Liver (tissue), 9 donors: Measurements from ENCODE around the gene MSI1. TPM values are rescaled to one million over a fixed set of nuclear protein-coding genes. Genes with fewer than 3 reads are reported as not detected.

Source experiments
- DNase-seq: peaks from one replicate; pipeline ENCODE4 v3.0.0-alpha.2; 2017; ENCODE audit warnings: low spot score
- H3K27ac ChIP-seq, 2 donors: one replicate each; pipeline ENCODE4 v1.7.0; 2013; ENCODE audit warnings: inconsistent platforms in 2 of 2, low read length in 2 of 2, control low read depth in 1 of 2, low read depth in 1 of 2, mild to moderate bottlenecking in 1 of 2
- H3K27me3 ChIP-seq, 4 donors: one replicate each; pipeline versions ENCODE4 v1.6.1 to v1.7.0; 2013; ENCODE audit warnings: low read length in 3 of 4, inconsistent platforms in 1 of 4, mild to moderate bottlenecking in 1 of 4, moderate library complexity in 1 of 4; ENCODE audit not compliant: control insufficient read depth in 4 of 4, insufficient read depth in 4 of 4
- H3K36me3 ChIP-seq, 4 donors: one replicate each; pipeline versions ENCODE4 v1.6.1 to v1.7.0; 2013; ENCODE audit warnings: low read length in 3 of 4, mild to moderate bottlenecking in 3 of 4, low read depth in 1 of 4, moderate library complexity in 1 of 4; ENCODE audit not compliant: control insufficient read depth in 4 of 4, insufficient read depth in 3 of 4
- H3K4me1 ChIP-seq, 4 donors: one replicate each; pipeline versions ENCODE4 v1.6.1 to v1.7.0; 2013; ENCODE audit warnings: low read length in 3 of 4, mild to moderate bottlenecking in 3 of 4, moderate library complexity in 1 of 4; ENCODE audit not compliant: control insufficient read depth in 4 of 4, insufficient read depth in 4 of 4
- H3K4me3 ChIP-seq, 3 donors: one replicate each; pipeline versions ENCODE4 v1.6.1 to v1.7.0; 2013; ENCODE audit warnings: low read length in 3 of 3, control low read depth in 1 of 3, low read depth in 1 of 3, mild to moderate bottlenecking in 1 of 3
- H3K9ac ChIP-seq, 2 donors: one replicate each; pipeline ENCODE4 v1.7.0; 2013; ENCODE audit warnings: low read length in 2 of 2, mild to moderate bottlenecking in 2 of 2, moderate library complexity in 2 of 2, control low read depth in 1 of 2, low read depth in 1 of 2
- H3K9me3 ChIP-seq, 4 donors: one replicate each; pipeline versions ENCODE4 v1.6.1 to v1.7.0; 2013; ENCODE audit warnings: low read length in 3 of 4; ENCODE audit not compliant: control insufficient read depth in 4 of 4
- ATF3 ChIP-seq: IDR thresholded peaks from 2 replicates; pipeline ENCODE4 v1.6.1; 2016; ENCODE audit warnings: antibody characterized with exemption
- CTCF ChIP-seq: fragments of 150-350 bp; IDR thresholded peaks from 2 replicates; pipeline ENCODE4 v1.5.1; 2017; ENCODE audit warnings: improper control_type of control experiment, low read depth, low read length; ENCODE audit not compliant: missing input control
- EGR1 ChIP-seq, 2 donors: IDR thresholded peaks; 2 replicates each; pipeline ENCODE4 v1.6.1; 2016 to 2018; ENCODE audit warnings: antibody characterized with exemption in 2 of 2, low read depth in 2 of 2
- FOXA1 ChIP-seq: IDR thresholded peaks from 2 replicates; pipeline ENCODE4 v1.6.1; 2016; ENCODE audit warnings: antibody characterized with exemption
- FOXA2 ChIP-seq: IDR thresholded peaks from 2 replicates; pipeline ENCODE4 v1.6.1; 2016; ENCODE audit warnings: antibody characterized with exemption
- GABPA ChIP-seq, 2 donors: IDR thresholded peaks in 1 of 2; conservative IDR thresholded peaks in 1 of 2; 2 replicates each; pipeline ENCODE4 v1.6.1; 2016; ENCODE audit warnings: antibody characterized with exemption in 2 of 2, mild to moderate bottlenecking in 1 of 2, moderate library complexity in 1 of 2
- HNF4A ChIP-seq, 2 donors: conservative IDR thresholded peaks; 2 replicates each; pipeline ENCODE4 v1.6.1; 2016; ENCODE audit warnings: antibody characterized with exemption in 2 of 2, mild to moderate bottlenecking in 2 of 2
- HNF4G ChIP-seq: IDR thresholded peaks from 2 replicates; pipeline ENCODE4 v1.6.1; 2016; ENCODE audit warnings: antibody characterized with exemption
- JUND ChIP-seq, 2 donors: IDR thresholded peaks; 2 replicates each; pipeline ENCODE4 v1.6.1; 2016; ENCODE audit warnings: antibody characterized with exemption in 2 of 2
- MAX ChIP-seq: IDR thresholded peaks from 2 replicates; pipeline ENCODE4 v1.6.1; 2016; ENCODE audit warnings: antibody characterized with exemption
- NR2F2 ChIP-seq: IDR thresholded peaks from 2 replicates; pipeline ENCODE4 v1.6.1; 2016; ENCODE audit warnings: antibody characterized with exemption
- RAD21 ChIP-seq, 2 donors: IDR thresholded peaks; 2 replicates each; pipeline ENCODE4 v1.6.1; 2016; ENCODE audit warnings: antibody characterized with exemption in 2 of 2, mild to moderate bottlenecking in 2 of 2
- REST ChIP-seq: IDR thresholded peaks from 2 replicates; pipeline ENCODE4 v1.6.1; 2016; ENCODE audit warnings: antibody characterized with exemption, mild to moderate bottlenecking
- RXRA ChIP-seq, 2 donors: IDR thresholded peaks; 2 replicates each; pipeline ENCODE4 v1.6.1; 2017 to 2018; ENCODE audit warnings: antibody characterized with exemption in 2 of 2, mild to moderate bottlenecking in 1 of 2
- SP1 ChIP-seq: IDR thresholded peaks from 2 replicates; pipeline ENCODE4 v1.6.1; 2018; ENCODE audit warnings: antibody characterized with exemption, mild to moderate bottlenecking
- TAF1 ChIP-seq: conservative IDR thresholded peaks from 2 replicates; pipeline ENCODE4 v1.6.1; 2016; ENCODE audit warnings: antibody characterized with exemption, mild to moderate bottlenecking
- YY1 ChIP-seq: IDR thresholded peaks from 2 replicates; pipeline ENCODE4 v1.6.1; 2016; ENCODE audit warnings: antibody characterized with exemption, mild to moderate bottlenecking
- ZBTB33 ChIP-seq: IDR thresholded peaks from 2 replicates; pipeline ENCODE4 v1.6.1; 2016; ENCODE audit warnings: antibody characterized with exemption
- WGBS: extraction: QIAGEN DNeasy Blood & Tissue Kit; methylation state at CpG from one replicate; pipeline ENCODE4 v1.1.7; 2013; 5-methylcytosine and 5-hydroxymethylcytosine counted together
- polyA plus RNA-seq, 2 donors: library from polyadenylated mRNA; stranded (reverse) in 1 of 2; unstranded in 1 of 2; fragments of 200-250 nt in 1 of 2; fragments of >200 nt in 1 of 2; fragmentation: Nextera tagmentation in 1 of 2; extraction: Ambion mirVana in 1 of 2; gene quantifications; one replicate each; pipeline versions ENCODE4 v1.2.1 to v1.2.3, GENCODE V29; 2013 to 2015
- total RNA-seq, 2 donors: library from RNA; depleted of rRNA; stranded (reverse); fragments of >200 nt; gene quantifications; one replicate each; pipeline ENCODE4 v1.2.3, GENCODE V29; 2014
- donor health status: healthy.
- donor health status: healthy.
- donor health status: healthy.
- donor health status: healthy.
- donor health status: healthy.

The MSI1 gene
- total and polyA plus RNA-seq, 4 donors: 0.13 to 1.2 TPM; not detected in 2

DNA sequence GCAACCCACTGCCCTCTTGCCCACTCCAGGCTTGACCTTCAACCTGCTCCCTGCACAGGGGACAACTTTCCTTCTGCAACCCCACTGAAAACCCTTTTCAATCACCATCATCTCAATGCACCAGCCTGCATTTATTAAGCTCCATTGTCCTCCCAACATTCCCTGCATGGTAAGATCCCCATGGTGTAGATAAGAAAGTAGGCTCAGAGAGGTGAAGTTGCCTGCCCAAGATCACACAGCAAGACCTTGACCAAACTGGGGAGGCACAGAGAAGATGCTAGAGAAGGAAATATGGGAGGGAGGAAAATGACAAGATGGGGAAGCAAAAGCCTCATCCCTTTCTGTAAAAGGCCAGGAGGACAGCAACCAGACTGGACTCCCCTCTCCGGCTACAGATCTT lies 9.8 kb downstream of the MSI1 start:
- H3K4me1 ChIP-seq: no peaks in the 10 kb centered on the region
- H3K4me3 ChIP-seq: no peak overlapping the region
- TF ChIP-seq TAF1 (no peak), MAX (no peak), EGR1 (IDR thresholded peaks at IDR 0.05; ENCODE audit: low read depth in 2 of 2) (no peak)
- no peak overlapping the region for H3K9ac ChIP-seq
- 95% methylated on average over 1 of the region's 1 CpG for WGBS
- H3K9me3 ChIP-seq: no peaks in the 10 kb centered on the region
- H3K27me3 ChIP-seq: peaks cover 0 to 3% (median 0%) of the 10 kb centered on the region in 4 donors
- no peak for DNase-seq
- no peak overlapping the region for H3K27ac ChIP-seq
- no peaks in the 10 kb centered on the region for H3K36me3 ChIP-seq

DNA sequence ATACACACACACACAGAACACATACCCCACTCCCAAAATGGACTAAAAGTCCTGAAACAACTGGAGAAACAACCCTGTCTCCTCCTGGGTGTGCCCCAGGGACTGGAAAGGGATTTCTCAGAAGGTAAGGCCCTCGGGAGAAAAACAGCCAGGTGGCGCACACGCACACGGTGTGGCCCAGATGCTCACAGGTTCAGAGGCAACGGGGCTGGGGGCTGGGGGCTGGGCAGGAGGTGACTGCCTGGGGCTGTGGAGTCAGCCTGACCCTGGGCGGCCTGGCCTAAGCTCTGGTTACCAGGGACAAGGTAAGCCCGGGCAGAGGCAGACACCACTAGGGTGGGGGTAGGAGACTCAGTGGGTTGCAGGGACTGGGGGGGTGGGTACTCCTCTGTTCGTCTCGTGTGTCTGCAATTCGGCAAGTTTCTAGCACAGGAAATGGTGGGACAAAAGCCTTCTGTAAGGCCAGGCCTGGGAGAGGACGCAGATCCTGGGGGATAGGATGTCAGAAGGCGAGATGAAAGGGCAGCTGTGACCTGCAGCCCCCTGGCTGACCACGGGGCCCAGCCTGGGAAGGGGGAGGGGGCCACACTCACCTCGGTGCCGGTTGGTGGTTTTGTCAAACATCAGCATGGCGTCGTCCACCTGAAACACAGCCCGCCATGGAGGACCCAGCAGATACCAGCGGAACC lies 10.4 kb downstream of the MSI1 start:
- no peak for DNase-seq
- 78% methylated on average over 19 of the region's 19 CpGs for WGBS
- H3K27ac ChIP-seq: no peak overlapping the region
- no peak overlapping the region for H3K9ac ChIP-seq
- H3K4me1 ChIP-seq: no peaks in the 10 kb centered on the region
- TF ChIP-seq MAX: no peak
- no peak for TF ChIP-seq FOXA2
- TF ChIP-seq ZBTB33: no peak
- TF ChIP-seq FOXA1: no peak
- no peak for TF ChIP-seq GABPA (IDR thresholded peaks at IDR 0.05 in 1 of 2, conservative IDR thresholded peaks at IDR 0.05 in 1 of 2)
- TF ChIP-seq HNF4A (conservative IDR thresholded peaks at IDR 0.05): no peak
- no peak for TF ChIP-seq RAD21 (IDR thresholded peaks at IDR 0.05)
- no peak for TF ChIP-seq TAF1
- no peak for TF ChIP-seq CTCF
- no peak for TF ChIP-seq YY1
- no peak for TF ChIP-seq REST
- TF ChIP-seq NR2F2: no peak
- no peak for TF ChIP-seq EGR1 (IDR thresholded peaks at IDR 0.05; ENCODE audit: low read depth in 2 of 2)
- TF ChIP-seq JUND (IDR thresholded peaks at IDR 0.05): no peak
- no peak for TF ChIP-seq RXRA (IDR thresholded peaks at IDR 0.05)
- no peak for TF ChIP-seq HNF4G
- no peak for TF ChIP-seq ATF3
- no peak for TF ChIP-seq SP1
- no peaks in the 10 kb centered on the region for H3K9me3 ChIP-seq
- H3K4me3 ChIP-seq: no peak overlapping the region
- peaks cover 0 to 3% (median 0%) of the 10 kb centered on the region in 4 donors for H3K27me3 ChIP-seq
- no peaks in the 10 kb centered on the region for H3K36me3 ChIP-seq
